NCI-H2171 treated with DMSO at 0.1 percent for 48 hours (cell line): ENCODE measurements around the gene PMAIP1.
"Not testable (repeated sequence)": the region's sequence is repeated elsewhere in the genome, so short reads cannot be mapped to it uniquely, and the experiment has no call there.

Source experiments
- DNase-seq: peaks from one replicate; lab custom pipeline; 2025; lab: John Stamatoyannopoulos, UW

PMAIP1 gene

GRCh38 chr18:59899298-59900221 lies at the start of gene PMAIP1:
TSS of gene PMAIP1 (plus strand) at chr18:59899996. CDS start at chr18:59900178, 182 bp downstream.
- DNase-seq = peak; percentile 88

GRCh38 chr18:59851784-59852399 lies 47.9 kb upstream of the PMAIP1 start:
- DNase-seq = no peak

- DNase-seq = no peak
These were observed 47.2 kb upstream of the PMAIP1 start for GRCh38 chr18:59852548-59852947.

GRCh38 chr18:59853380-59853779 lies 46.4 kb upstream of the PMAIP1 start:
- no peak for DNase-seq

GRCh38 chr18:59853988-59854387 lies 45.8 kb upstream of the PMAIP1 start:
- not testable (repeated sequence) for DNase-seq

- DNase-seq = no peak
These were observed 38.8 kb upstream of the PMAIP1 start for GRCh38 chr18:59861009-59861408.

GRCh38 chr18:59861963-59862819 lies 37.6 kb upstream of the PMAIP1 start:
- DNase-seq = peak; percentile 20

GRCh38 chr18:59865241-59865986 lies 34.4 kb upstream of the PMAIP1 start:
- DNase-seq = no peak

GRCh38 chr18:59866551-59867269 lies 33.1 kb upstream of the PMAIP1 start:
- DNase-seq = no peak

GRCh38 chr18:59867337-59868104 lies 32.3 kb upstream of the PMAIP1 start:
- no peak for DNase-seq

GRCh38 chr18:59870623-59871130 lies 29.1 kb upstream of the PMAIP1 start:
- DNase-seq = no peak

- DNase-seq = no peak
These were observed 28.0 kb upstream of the PMAIP1 start for GRCh38 chr18:59871711-59872362.

- DNase-seq = no peak
These were observed 26.2 kb upstream of the PMAIP1 start for GRCh38 chr18:59873641-59874040.

- no peak for DNase-seq
These were observed 25.6 kb upstream of the PMAIP1 start for GRCh38 chr18:59874166-59874565.

GRCh38 chr18:59876310-59876626 lies 23.5 kb upstream of the PMAIP1 start:
- no peak for DNase-seq

GRCh38 chr18:59877361-59877760 lies 22.4 kb upstream of the PMAIP1 start:
- no peak for DNase-seq

- no peak for DNase-seq
These were observed 21.2 kb upstream of the PMAIP1 start for GRCh38 chr18:59878644-59879043.

- peak; percentile 32 for DNase-seq
These were observed 17.8 kb upstream of the PMAIP1 start for GRCh38 chr18:59881728-59882656.
